DLD1 (cell line): ENCODE data around the gene IRAK1.
"Not testable (repeated sequence)": the region's sequence is repeated elsewhere in the genome, so short reads cannot be mapped to it uniquely, and the experiment has no call there.

Experiments
- in situ Hi-C: cut with HindIII; loops from 2 replicates; pipeline ENCODE4 v1.10.0; 2017; ENCODE audit warnings: low sequenced_read_pairs

The IRAK1 gene

DNA sequence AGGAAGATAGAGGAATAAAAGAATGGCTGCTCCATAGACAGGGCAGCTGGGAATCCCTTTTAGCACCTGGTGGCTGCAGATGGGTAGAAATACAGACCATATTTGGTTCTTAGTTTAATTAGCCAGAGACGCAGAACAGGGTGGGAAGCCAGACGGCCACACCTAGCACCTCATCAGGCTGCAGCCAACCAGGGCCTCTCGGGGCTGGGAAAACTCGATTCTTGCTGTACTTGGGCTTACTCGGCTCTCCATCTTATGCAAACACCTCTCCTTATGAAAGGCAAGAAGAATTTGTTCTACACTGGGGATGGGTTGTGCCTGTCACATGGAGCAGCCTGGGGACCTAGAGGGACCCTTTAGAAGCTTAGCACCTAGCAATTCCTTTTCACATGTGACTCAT is 19.7 kb downstream of the IRAK1 start:
- in situ Hi-C loops: no loop called here

DNA sequence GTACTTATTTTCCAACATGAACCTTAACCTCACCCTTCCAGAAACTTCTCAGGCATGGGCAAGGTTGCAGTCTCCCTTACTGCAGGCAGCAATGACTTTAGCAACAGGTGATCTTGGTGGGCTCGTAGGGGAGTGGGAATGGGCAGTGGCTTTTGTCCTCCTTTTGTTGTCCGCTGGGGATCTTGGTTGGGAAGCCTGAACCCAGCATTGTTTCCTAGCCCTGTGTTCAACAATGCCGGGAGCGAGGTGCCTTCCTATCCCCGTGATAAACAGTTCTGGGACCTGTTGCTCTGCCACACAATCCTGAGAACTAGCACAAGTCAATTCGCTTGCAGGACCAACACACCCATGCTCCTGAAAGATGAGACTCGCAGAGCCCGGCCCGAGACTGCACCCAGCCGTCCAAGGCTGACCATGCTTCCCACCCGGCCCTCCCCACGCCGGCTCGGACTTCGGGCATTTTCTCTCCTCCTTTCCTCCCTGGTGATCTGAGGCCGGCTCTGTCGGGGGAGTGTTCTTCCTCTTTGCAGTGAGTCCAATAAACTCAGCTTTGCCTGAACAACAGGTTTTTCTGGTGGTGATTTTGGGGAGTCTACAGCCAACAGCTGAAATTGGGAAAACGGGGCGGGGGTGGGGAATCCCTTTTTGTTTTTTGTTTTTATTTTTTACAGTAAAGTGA is 20.2 kb downstream of the IRAK1 start:
- in situ Hi-C loops: no loop called here

DNA sequence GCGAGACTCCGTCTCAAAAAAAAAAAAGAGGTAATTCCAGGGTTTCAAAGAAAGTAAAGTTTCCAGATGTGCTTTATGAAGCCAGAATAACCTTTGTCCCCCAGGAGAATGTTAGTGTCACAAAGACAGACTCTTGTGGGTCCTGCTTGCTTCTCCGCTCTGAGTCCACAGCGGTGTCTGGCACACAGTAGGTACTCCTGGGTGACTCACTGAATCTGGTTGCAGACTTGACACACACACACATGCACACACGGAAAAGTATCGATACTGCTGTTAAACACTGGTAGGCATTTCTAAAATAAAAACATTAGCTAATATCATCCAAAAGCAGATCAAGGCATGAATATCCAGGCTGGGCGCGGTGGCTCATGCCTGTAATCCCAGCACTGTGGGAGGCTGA is 24.2 kb downstream of the IRAK1 start:
- in situ Hi-C loops: no loop called here

DNA sequence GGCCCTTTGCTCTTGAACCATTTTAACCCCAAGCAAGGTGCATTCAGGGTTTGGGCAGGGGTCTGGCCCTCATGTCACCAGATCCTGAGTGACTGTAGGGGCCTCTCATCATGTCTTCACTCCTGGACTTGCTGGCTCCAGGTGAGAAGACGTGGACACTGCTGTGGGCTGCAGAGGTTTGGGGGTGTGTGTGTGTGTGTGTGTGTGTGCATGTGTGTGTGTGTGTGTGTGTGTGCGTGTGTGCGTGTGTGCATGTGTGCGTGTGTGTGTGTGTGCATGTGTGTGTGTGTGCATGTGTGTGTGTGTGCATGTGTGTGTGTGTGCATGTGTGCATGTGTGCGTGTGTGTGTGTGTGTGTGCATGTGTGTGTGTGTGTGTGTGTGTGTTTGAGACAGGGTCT is 25.3 kb downstream of the IRAK1 start:
- in situ Hi-C loops: not testable (repeated sequence)

DNA sequence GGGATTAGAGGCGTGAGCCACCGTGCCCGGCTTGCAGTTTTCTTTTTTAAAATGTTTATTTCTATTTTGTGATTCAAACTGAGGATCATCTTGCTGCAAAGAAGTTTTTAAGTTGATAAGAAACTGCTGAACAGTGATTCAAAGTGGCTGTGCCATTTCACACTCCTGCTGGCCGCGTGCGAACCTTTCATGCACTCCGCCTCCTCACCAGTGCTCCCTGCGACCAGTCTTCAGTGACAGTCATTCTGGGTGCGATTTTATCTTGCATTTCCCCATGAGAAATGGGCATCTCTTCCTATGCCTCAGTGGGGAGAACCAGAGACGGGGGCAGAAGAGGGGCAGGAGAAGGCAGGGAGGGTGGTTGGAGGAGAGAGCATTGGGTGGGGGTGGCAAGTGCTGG is 25.7 kb downstream of the IRAK1 start:
- in situ Hi-C loops: no loop called here

DNA sequence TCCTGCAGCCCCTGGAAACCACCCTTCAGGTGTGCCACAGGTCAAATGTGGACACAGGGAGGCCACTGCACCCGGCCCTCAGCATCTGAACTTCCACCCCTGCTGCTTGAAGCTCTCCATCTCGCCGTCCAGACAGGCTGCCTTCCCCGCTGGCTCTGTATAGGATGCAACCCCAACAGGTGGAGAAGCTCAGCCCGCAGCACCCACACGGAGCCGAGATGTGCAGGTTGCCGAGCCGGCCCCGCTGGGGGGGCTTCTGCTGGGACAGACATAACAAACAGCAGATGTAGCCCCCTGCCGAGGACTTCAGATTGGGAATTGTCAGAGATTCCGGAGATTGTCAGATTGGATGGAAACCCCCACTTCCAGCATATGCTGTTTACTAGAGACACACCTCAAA is 26.6 kb downstream of the IRAK1 start:
- in situ Hi-C loops: no loop called here

DNA sequence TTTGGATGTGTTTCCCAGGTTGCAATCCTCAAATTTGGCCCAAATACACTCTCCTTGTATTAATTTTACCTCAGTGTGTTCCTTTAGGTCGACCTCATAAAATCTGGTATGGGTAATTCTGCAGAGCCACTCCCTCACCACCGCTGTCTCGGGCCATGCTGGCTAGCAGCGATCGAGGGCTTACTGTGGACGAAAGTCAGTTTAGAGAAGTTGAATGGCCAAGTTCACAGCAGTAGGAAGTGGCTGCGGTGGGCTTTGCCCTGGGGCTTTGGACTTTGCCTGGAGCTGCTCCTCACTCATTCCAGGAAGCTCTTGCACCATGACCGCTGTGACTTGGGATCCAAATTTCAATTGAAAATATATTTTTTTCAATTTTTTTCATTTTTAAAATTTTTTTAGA is 27.5 kb downstream of the IRAK1 start:
- in situ Hi-C loops: no loop called here

DNA sequence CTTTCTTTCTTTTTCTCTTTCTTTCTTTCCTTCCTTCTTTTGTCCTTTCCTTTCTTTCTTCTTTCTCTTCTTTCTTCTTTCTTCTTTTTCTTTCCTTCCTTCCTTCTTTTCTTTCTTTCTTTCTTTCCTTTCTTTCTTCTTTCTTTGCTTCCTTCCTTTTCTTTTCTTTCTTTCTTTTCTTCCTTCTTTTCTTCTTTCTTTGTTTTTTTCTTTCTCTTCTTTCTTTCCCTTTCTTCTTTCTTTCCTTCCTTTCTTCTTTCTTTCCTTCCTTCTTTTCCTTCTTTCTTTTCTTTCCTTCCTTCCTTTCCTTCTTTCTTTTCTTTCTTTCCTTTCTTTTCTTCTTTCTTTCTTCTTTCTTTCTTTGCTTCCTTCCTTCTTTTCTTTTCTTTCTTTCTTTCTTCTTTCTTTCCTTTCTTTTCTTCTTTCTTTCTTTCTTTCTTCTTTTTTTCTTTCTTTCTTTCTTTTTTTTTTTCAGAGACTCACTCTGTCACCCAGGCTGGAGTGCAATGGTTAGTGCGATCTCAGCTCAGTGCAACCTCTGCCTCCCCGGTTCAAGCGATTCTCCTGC is 28.6 kb downstream of the IRAK1 start:
- in situ Hi-C loops: no loop called here

DNA sequence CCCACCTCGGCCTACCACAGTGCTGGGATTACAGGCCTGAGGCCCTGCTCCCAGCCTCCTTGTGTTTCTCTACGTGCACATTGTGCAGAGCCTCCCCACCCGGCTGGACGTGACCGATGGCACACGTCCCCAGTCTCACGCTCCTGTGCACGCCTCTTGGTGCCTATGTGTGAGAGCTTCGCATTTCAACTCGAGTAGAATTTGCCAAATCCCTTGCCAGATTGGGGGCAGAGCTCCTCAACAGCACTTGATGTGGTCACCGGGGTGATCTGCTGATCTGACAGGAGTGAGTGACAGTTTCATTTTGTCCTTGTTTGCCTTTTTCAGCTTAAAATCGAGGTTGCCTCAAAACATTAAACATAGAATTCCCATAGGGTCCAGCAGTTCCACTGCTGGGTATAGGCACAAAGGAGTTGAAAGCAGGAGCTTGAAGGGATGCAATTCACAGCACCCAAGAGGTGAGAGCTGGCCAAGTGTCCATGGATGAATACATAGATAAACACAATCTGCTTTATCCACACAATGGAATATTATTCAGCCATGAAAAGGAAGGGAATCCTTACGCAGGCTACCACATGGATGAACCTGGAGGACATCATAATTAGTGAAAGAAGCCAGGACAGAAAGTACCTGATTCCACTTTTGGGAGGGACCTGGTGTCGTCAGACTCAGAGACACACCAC is 29.6 kb downstream of the IRAK1 start:
- in situ Hi-C loops: no loop called here

DNA sequence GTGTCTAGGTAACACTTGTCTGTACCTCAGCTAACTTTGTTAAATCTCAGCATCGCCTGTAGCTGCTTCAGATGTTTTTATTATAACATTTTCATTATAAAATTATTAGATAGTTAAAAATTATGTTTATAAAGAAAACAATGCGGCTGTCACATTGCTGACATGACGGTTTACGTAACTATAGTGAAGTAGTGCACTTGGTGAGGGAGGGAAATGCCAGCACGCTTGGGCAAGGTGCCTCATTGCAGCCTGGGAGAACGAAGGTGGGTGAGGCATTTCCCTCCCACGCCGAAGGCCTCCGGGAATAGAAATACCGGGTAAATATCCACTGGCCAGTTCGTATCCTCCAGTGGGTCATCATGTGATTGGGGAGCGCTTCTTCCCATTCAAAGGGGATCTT is 31.2 kb downstream of the IRAK1 start:
- in situ Hi-C loops: no loop called here

DNA sequence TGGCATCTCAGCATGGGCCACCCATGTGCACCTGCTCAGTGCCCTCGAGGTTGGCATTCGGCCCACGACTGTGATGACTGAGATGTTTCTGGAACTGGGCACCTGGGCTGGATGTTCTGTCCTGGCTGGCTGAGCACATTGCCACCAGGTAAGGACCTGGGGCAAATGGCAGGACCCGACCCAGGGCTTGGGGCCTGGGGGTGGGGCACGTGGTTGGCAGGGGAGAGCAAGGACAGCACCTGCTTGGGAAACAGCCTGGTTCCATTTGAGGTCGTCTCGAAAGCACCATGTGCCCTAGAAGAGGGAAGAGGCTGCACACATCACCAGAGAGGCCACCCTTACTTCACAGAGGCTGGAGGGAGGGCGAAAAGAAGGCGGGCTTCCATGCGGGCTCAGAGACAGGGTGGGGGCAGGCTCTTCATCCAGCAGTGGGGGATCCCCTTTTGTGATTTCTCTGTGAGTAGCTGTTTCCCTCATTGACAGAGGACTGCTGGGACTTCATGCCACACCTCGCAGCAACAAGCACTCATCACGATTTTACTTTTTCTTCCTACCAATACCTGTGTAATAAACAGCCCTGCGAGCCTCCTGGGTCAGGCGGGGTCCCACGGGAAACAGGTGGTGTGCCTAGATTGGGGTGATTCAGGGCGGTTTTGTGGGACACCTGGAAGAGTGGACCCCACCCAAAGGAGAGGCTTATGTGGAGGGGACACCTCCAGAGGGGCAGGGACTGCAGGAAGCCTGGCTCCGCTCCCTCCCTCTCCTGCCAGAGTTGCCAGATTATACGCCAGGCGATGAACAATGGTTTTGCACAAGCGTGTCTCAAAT is 35.1 kb downstream of the IRAK1 start:
- in situ Hi-C loops: no loop called here

DNA sequence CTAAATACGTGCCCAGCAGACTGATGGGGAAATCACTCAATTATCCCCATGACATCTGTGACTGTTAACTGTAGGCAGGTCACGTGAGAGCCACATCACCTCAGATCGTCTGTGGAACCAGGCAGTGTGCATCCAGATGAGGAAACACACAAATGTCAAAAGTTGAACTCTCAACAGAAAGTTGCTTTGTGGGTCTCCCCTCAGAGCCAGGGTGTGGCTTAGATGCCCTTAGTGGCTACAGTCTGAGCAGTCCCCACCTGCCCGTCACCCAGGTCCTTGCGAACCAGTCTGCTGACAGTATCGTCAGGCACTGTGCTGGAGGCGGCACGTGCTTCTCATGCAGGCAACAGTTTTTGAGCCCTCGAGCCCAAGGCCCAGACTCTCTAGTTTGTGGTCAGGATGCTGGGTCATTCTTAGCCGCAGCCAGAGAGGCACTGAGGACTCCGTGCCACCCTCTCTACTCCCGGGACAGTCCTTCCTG is 36.3 kb downstream of the IRAK1 start:
- in situ Hi-C loops: no loop called here

DNA sequence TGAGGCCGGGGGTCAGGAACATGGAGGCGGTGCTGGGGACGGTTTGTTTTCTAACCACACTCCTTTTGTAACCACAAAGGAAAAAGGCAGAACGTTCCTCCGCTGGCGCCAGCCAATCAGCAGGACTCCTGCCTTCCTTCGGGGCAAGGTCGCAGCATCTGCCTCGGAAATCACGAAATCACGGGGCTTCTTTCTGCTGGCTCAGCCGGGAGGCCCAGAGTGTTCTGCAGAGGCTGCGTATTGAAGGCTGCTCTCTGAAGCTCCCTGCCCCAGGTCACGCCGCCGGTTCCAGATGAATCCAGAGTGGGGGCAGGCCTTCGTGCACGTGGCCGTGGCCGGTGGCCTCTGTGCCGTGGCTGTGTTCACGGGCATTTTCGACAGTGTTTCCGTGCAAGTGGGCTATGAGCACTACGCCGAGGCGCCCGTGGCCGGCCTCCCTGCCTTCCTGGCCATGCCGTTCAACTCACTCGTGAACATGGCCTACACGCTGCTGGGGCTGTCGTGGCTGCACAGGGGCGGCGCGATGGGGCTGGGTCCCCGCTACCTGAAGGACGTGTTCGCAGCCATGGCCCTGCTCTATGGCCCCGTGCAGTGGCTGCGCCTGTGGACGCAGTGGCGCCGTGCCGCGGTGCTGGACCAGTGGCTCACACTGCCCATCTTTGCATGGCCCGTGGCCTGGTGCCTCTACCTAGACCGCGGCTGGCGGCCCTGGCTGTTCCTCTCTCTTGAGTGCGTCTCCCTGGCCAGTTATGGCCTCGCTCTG is 37.8 kb downstream of the IRAK1 start:
- in situ Hi-C loops: no loop called here

DNA sequence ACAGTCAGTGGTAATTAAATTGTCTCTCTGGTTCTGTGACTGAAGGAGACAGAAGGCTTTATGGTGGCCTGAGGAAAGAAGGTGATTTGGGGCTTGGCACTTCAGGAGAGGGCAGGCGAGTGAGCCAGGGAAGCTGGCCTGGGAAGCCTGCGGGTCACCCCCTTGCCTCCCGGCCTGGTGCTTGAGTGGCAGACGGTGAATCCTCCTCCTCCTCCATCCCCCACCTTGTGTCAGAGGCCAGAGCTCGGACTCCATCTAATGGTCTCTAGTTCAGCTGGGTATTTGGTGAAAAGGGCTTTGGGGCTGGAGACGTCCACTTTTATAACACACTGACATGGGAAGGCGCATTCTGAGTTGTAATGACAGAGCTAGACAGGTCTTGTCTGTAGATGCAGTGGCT is 38.5 kb downstream of the IRAK1 start:
- in situ Hi-C loops: no loop called here

DNA sequence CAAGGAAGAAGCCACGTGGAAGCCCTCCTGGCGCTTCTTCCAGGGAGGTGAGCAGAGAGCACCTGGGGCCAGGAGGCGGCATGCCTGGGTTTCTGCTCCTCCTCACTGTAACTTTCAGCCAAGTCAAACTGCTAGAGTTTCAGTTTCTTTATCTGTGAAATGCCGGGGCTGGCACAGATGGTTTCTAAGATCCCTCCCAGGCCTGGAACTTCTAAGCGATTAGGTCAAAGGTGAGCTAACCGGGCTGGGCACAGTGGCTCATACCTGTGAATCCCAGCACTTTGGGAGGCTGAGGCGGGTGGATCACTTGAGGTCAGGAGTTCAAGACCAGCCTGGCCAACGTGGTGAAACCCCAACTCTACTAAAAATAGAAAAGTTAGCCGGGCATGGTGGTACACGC is 39.3 kb downstream of the IRAK1 start:
- in situ Hi-C loops: not testable (repeated sequence)

DNA sequence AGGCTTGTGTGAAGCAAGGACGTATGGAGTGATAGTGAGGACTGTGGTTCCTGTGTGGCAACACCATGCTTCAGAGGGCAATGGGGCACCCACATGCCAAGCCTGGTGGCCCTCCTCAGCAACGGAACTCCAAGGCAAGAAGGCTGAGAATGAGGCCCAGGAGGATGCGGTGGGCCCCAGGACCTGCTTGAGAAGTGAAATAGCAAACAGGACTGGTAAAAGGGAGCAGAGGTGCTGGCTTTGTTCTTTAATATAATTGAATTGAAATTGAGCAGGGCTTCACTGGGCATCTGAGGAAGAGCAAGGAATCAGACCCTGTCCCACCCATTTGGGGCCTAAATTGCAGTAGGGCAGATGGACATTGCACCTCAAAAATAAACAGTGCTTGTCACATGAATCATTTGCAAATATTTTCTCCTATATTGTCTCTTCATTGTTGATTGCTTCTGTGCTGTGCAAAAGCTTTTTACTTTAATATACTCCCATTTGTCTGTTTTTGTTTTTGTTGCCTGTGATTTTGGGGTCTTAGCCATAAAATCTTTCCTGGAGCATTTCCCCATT is 44.9 kb downstream of the IRAK1 start:
- in situ Hi-C loops: no loop called here

DNA sequence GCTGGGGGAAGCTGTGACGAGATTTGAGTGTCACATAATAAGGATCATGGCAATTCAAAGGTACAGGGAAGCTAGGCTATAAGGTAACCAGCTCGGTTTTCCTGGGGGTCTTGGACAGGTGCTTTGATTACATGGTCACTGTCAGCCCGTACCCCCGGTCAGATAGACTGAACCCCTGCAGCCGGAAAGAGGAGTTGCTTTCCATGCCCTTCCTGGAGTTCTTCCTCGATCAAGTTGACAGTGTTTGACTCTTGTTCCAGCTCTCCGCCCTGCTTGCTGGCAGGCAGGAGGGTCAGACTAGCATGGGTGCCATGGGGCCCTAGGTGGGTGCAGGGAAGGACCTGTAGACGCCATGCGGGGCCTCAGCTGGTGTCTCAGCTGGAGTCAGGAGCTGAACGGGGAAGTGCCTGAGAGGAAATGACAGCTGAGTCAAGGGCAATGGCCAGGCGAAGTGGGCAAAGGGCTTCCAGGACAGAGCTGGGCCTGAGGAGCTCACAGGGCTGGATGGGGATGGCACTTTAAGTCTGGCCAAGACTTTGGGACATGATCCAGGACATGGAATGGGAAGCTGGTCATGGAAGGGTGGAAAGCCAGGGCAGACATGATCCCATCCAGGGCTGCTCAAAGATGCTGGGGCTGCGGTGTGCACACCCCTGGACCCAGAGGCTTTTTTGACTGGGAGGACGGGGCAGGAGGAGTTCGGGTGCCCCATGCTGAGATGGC is 45.5 kb downstream of the IRAK1 start:
- in situ Hi-C loops: no loop called here

DNA sequence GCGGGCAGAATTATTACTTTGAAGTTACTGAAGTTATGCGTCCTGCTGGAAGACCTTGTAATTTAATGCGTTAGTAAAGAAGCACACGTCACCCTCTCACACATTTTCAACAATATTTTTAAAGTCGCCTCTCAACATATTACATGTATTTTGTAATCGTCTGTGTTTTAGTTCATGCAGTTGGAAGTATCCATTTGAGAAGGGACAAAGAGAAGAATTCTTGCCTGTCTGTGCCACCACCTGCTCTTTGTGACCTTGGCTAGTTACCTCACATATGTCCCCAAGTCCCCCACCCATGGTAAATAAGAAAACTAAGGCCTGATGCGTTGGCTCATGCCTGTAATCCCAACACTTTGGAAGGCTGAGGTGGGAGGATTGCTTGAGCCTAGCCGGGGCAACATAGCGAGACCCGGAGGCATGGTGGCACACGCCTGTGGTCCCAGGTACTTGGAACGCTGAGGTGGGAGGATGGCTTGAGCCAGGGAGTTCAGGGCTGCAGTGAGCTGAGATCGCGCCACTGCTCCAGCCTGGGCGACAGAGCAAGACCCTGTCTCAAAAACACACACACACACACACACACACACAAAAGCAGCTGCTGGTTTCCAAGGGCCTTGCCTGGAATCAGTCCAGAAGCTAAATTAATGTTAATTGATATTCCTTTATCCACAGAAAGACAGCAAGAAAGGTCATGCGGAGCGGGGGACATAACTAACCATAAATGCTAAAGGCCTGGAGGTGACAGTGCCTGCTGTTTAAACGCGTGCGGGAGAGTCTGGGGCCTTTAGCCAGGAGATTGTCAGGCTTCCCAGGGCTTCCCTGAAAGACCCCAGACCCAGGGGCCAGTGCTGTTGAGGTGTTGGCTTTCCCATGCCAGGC is 46.3 kb downstream of the IRAK1 start:
- in situ Hi-C loops: no loop called here
